Right cardiac atrium (tissue), 5 donors: ENCODE data around the gene LCE1C. TPM values are rescaled to one million over a fixed set of nuclear protein-coding genes. Genes with fewer than 3 reads are reported as not detected.

Source experiments
- ATAC-seq, 2 donors: fragments of 200-7000 bp; cut with Tn5 transposase; one replicate each; pipeline versions ENCODE4 v1.8.0 to v1.9.1; 2020; ENCODE audit warnings: moderate library complexity in 2 of 2, mild to moderate bottlenecking in 1 of 2
- DNase-seq, 3 donors: peaks; one replicate each; pipeline ENCODE4 v3.0.0-alpha.2; 2020
- H3K27ac ChIP-seq: one replicate; pipeline ENCODE4 v1.5.1; 2013; ENCODE audit warnings: mild to moderate bottlenecking, low read length, control low read depth, moderate library complexity
- H3K27me3 ChIP-seq: one replicate; pipeline ENCODE4 v1.6.1; 2013; ENCODE audit not compliant: control insufficient read depth, insufficient read depth
- H3K4me1 ChIP-seq: one replicate; pipeline ENCODE4 v1.6.1; 2013; ENCODE audit warnings: low read length; ENCODE audit not compliant: control insufficient read depth, insufficient read depth
- H3K4me3 ChIP-seq: one replicate; pipeline ENCODE4 v1.5.1; 2013; ENCODE audit warnings: low read length, control low read depth
- H3K9me3 ChIP-seq: one replicate; pipeline ENCODE4 v1.6.1; 2013; ENCODE audit warnings: low read length; ENCODE audit not compliant: control insufficient read depth
- WGBS: extraction: QIAGEN DNeasy Blood & Tissue Kit; methylation state at CpG from one replicate; pipeline ENCODE4 v1.1.7; 2013; 5-methylcytosine and 5-hydroxymethylcytosine counted together
- intact Hi-C, 4 donors: fragments of 100-400 bp; cut with DNase I; formaldehyde crosslinking; loops; one replicate each; pipeline versions ENCODE4 v1.11.0 to v1.14.0; 2022 to 2023
- polyA plus RNA-seq: library from polyadenylated mRNA; stranded (reverse); fragments of 200-250 nt; gene quantifications from one replicate; pipeline ENCODE4 v1.2.3, GENCODE V29; 2013
- total RNA-seq, 4 donors: library from RNA; stranded (reverse); fragmentation: NEBNext Ultra II Directional; extraction: Animal tissue kit (Norgen Biotek cat#: 25700); gene quantifications; one replicate each; pipeline ENCODE4 v1.2.1, GENCODE V29; 2021
- donor health status: healthy with polysubstance abuse.
- donor health status: DM: no; HTN: yes; CAD: no.
- donor health status: DM: no; HTN: no; CAD: no.
- donor health status: DM: no; HTN: yes; CAD: no; lungs with severe emphysema.
- donor health status: DM: yes; HTN: yes; CAD: no.

LCE1C gene
- total and polyA plus RNA-seq, 5 donors, result not detected

DNA sequence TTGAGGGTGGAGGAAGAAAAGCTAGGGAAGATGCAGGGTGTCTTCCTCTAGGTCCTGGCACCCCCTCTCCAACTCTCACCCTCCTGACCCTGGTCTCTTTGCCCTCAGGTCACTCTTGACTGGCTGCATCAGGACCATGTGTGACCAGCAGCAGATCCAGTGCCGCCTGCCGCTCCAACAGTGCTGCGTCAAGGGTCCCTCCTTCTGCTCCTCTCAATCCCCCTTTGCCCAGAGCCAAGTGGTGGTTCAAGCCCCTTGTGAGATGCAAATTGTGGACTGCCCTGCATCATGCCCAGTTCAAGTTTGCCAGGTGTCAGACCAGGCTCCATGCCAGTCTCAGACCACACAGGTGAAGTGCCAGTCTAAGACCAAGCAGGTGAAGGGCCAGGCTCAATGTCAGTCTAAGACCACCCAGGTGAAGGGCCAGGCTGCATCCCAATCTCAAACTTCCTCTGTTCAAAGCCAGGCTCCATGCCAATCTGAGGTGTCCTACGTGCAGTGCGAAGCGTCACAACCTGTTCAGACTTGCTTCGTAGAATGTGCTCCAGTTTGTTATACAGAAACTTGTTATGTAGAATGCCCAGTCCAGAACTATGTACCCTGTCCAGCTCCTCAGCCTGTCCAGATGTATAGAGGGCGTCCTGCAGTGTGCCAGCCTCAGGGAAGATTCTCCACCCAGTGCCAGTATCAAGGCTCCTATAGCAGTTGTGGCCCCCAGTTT is 46.8 kb downstream of the LCE1C start:
- DNase-seq (peak in 1 of 3 donors; percentile 14), ATAC-seq (no peak)
- Histone ChIP-seq H3K4me3 (no peak overlapping the region), H3K9me3 (no peaks in the 10 kb centered on the region), H3K27ac (no peak overlapping the region), H3K4me1 (no peaks in the 10 kb centered on the region), H3K27me3 (no peaks in the 10 kb centered on the region)
- intact Hi-C loops, result no loop called here
- 83% methylated on average over 8 of the region's 8 CpGs for WGBS

DNA sequence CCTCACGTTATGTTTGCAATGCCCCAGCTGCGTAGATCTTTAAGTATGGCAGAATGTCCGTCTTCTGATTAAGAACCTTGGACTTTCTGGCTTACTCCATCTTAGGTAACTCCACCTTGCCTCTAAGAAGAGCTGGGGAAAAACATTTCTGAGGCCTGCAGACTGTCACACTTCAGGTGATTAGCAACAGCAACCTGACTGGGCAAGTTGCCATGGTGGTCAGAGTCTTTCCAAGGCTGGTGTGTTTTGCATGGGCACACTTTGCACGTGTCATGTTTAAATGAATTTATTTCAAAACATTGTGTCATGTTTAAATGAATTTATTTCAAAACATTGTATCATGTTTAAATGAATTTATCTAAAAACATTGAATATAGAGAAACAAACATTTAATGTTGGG is 47.8 kb downstream of the LCE1C start:
- no peaks in the 10 kb centered on the region for H3K4me1 ChIP-seq
- H3K27ac ChIP-seq, result no peak overlapping the region
- no peak for DNase-seq
- H3K9me3 ChIP-seq, result no peaks in the 10 kb centered on the region
- H3K27me3 ChIP-seq, result no peaks in the 10 kb centered on the region
- 75% methylated on average over 4 of the region's 4 CpGs for WGBS
- H3K4me3 ChIP-seq, result no peak overlapping the region
- no peak for ATAC-seq
- intact Hi-C loops, result no loop called here

DNA sequence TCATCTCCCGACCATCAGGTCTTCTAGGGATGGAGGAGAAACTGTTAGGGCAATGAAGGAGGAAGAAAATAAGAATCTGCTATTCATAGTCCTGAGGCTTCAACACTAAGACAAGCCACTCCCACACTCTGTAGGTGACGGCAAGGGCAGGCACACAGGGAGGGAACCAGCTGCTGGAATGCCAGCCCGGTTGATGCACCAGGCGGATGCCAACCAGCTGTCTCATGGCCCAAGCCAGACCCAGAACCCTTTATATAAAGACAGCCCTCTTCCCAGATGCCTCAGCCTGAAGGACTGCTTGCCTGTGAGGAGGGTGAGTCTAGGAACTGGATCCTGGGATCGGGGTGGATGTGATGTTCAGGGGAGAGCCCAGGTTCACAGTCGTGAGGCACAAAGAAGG is 48.7 kb downstream of the LCE1C start, which contains the start of gene KPRP:
Gene KPRP, plus strand, starts transcription at position 279 of the 400 bp plus-strand sequence. CDS start 1,564 bp downstream, outside the sequence.
- no peaks in the 10 kb centered on the region for H3K4me1 ChIP-seq
- no peak for ATAC-seq
- WGBS, result 69% methylated on average over 6 of the region's 6 CpGs
- DNase-seq, result no peak
- H3K9me3 ChIP-seq, result no peaks in the 10 kb centered on the region
- H3K27me3 ChIP-seq, result no peaks in the 10 kb centered on the region
- H3K27ac ChIP-seq, result no peak within 1 kb of the TSS
- intact Hi-C loops, result no loop called here
- H3K4me3 ChIP-seq, result no peak within 1 kb of the TSS

DNA sequence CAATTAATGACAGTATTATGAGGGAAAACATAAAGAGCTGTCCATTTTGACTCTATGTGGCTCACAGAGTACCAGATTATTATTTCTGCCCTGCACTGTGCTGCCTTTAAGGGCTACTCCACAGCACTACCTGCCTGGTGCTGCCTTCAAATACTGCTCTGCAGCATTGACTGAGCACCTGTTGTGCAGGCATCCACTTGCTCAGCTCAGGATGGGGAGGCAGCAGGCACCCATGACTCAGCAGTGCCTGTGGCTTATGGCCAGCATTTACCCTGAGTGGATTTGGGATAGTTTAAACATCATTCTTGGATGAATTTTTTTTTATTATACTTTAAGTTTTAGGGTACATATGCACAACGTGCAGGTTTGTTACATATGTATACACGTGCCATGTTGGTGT is 49.6 kb downstream of the LCE1C start:
- H3K4me3 ChIP-seq, result no peak overlapping the region
- WGBS, result 53% methylated on average over 2 of the region's 2 CpGs
- intact Hi-C loops, result no loop called here

More for the DNA sequence above, 49.6 kb downstream of the LCE1C start:
- Histone ChIP-seq H3K9me3 (no peaks in the 10 kb centered on the region), H3K27me3 (no peaks in the 10 kb centered on the region), H3K27ac (no peak overlapping the region), H3K4me1 (no peaks in the 10 kb centered on the region)
- ATAC-seq (no peak), DNase-seq (no peak)

Other genes with a start within 250 kb of the LCE1C start
- gene LCE3E, start 239.9 kb downstream of the LCE1C start, total RNA-seq, result not detected
- not detected for gene LCE3E, start 239.9 kb downstream of the LCE1C start, polyA plus RNA-seq
- not detected for gene LCE3D, start 226.1 kb downstream of the LCE1C start, total RNA-seq
- not detected for gene LCE3D, start 226.1 kb downstream of the LCE1C start, polyA plus RNA-seq
- gene LCE3C, start 206.4 kb downstream of the LCE1C start, total RNA-seq, result not detected
- not detected for gene LCE3C, start 206.4 kb downstream of the LCE1C start, polyA plus RNA-seq
- not detected for gene LCE3B, start 192.8 kb downstream of the LCE1C start, total RNA-seq
- gene LCE3B, start 192.8 kb downstream of the LCE1C start, polyA plus RNA-seq, result not detected
- not detected for gene LCE3A, start 183.5 kb downstream of the LCE1C start, total RNA-seq
- gene LCE3A, start 183.5 kb downstream of the LCE1C start, polyA plus RNA-seq, result not detected
- not detected for gene LCE2D, start 143.3 kb downstream of the LCE1C start, total RNA-seq
- not detected for gene LCE2D, start 143.3 kb downstream of the LCE1C start, polyA plus RNA-seq
- not detected for gene LCE2C, start 131.4 kb downstream of the LCE1C start, total RNA-seq
- gene LCE2C, start 131.4 kb downstream of the LCE1C start, polyA plus RNA-seq, result not detected
- not detected for gene LCE2B, start 120.5 kb downstream of the LCE1C start, total RNA-seq
- gene LCE2B, start 120.5 kb downstream of the LCE1C start, polyA plus RNA-seq, result not detected
- not detected for gene LCE2A, start 108.3 kb downstream of the LCE1C start, total RNA-seq
- not detected for gene LCE2A, start 108.3 kb downstream of the LCE1C start, polyA plus RNA-seq
- not detected for gene LCE4A, start 98.5 kb downstream of the LCE1C start, total RNA-seq
- not detected for gene LCE4A, start 98.5 kb downstream of the LCE1C start, polyA plus RNA-seq
- not detected for gene KPRP, start 48.6 kb downstream of the LCE1C start, total RNA-seq
- not detected for gene KPRP, start 48.6 kb downstream of the LCE1C start, polyA plus RNA-seq
- not detected for gene LCE1F, start 31.5 kb downstream of the LCE1C start, total RNA-seq
- not detected for gene LCE1F, start 31.5 kb downstream of the LCE1C start, polyA plus RNA-seq
- gene LCE1E, start 20.4 kb downstream of the LCE1C start, total RNA-seq, result not detected
- gene LCE1E, start 20.4 kb downstream of the LCE1C start, polyA plus RNA-seq, result not detected
- not detected for gene LCE1D, start 9.9 kb downstream of the LCE1C start, total RNA-seq
- not detected for gene LCE1D, start 9.9 kb downstream of the LCE1C start, polyA plus RNA-seq
- gene LCE1B, start 5.3 kb upstream of the LCE1C start, total RNA-seq, result not detected
- not detected for gene LCE1B, start 5.3 kb upstream of the LCE1C start, polyA plus RNA-seq
- gene LCE1A, start 20.8 kb upstream of the LCE1C start, total RNA-seq, result not detected
- not detected for gene LCE1A, start 20.8 kb upstream of the LCE1C start, polyA plus RNA-seq
- gene LCE6A, start 36.2 kb upstream of the LCE1C start, total RNA-seq, result not detected
- gene LCE6A, start 36.2 kb upstream of the LCE1C start, polyA plus RNA-seq, result not detected
- gene LCE7A, start 53.3 kb upstream of the LCE1C start, total RNA-seq, result not detected
- gene LCE7A, start 53.3 kb upstream of the LCE1C start, polyA plus RNA-seq, result not detected
- gene SMCP, start 71.7 kb upstream of the LCE1C start, total RNA-seq, result not detected
- not detected for gene SMCP, start 71.7 kb upstream of the LCE1C start, polyA plus RNA-seq
- gene IVL, start 101.9 kb upstream of the LCE1C start, total RNA-seq, result not detected
- not detected for gene IVL, start 101.9 kb upstream of the LCE1C start, polyA plus RNA-seq
- not detected for gene SPRR5, start 140.6 kb upstream of the LCE1C start, total RNA-seq
- not detected for gene SPRR5, start 140.6 kb upstream of the LCE1C start, polyA plus RNA-seq
- not detected for gene SPRR4, start 164.0 kb upstream of the LCE1C start, total RNA-seq
- not detected for gene SPRR4, start 164.0 kb upstream of the LCE1C start, polyA plus RNA-seq
- not detected for gene SPRR1A, start 177.4 kb upstream of the LCE1C start, total RNA-seq
- gene SPRR1A, start 177.4 kb upstream of the LCE1C start, polyA plus RNA-seq, result not detected
- not detected for gene SPRR3, start 195.1 kb upstream of the LCE1C start, total RNA-seq
- 0.50 TPM for gene SPRR3, start 195.1 kb upstream of the LCE1C start, polyA plus RNA-seq
- not detected for gene SPRR1B, start 224.6 kb upstream of the LCE1C start, total RNA-seq
- not detected for gene SPRR1B, start 224.6 kb upstream of the LCE1C start, polyA plus RNA-seq
- not detected for gene SPRR2D, start 234.5 kb upstream of the LCE1C start, total RNA-seq
- gene SPRR2D, start 234.5 kb upstream of the LCE1C start, polyA plus RNA-seq, result not detected